Measurements from ENCODE around the gene OR2L8.

DNA sequence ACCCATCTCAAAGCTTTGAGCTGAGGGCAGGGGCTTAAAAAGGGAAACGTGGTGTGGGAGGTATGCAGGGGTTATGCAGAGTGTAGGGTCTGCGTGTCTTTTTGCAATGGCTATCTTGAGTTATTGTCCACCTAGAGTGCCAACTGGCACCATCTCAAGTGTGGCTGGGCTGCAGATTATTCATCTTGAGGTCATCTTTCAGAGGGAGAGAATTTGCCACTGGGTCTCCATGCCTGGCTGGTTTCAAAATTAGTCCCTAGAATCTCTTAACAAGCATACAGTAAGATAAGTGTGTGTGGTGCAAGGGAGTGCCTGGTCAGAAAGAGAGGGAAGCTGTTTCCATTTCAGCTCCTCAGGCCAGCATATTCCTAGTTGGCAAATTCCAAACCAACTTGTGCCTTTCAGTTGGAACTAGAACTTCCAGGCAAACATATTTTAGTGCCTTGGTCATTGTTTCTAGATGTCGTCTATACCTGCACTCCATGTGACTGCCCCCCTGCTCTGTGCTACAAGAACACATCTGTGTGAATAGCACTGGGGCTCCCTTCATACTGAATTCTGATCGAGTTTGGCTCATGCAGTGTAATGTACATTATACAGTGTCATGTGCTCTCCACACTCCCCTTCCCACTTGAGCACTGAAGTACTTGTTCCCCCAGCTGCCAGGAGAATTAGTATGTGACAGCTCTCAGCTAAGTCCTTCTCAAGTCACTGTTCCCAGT, 33.6 kb upstream of the OR2L8 start:
- TF ChIP-seq CTCF (IDR thresholded peaks at IDR 0.05; ENCODE audit: insufficient read depth, low read length) (no peak), GABPA (IDR thresholded peaks at IDR 0.05; ENCODE audit: low read depth) (no peak), REST (IDR thresholded peaks at IDR 0.05; ENCODE audit: insufficient replicate concordance, low read depth) (no peak)
